Ramos (cell line): ENCODE data around the gene RIC3.

ENCODE experiments used
- in situ Hi-C: fragments of 300-500 bp; cut with MboI; formaldehyde crosslinking; loops from one replicate; pipeline ENCODE4 v1.14.3; 2022; ENCODE audit warnings: low sequenced_read_pairs; ENCODE audit not compliant: unreplicated experiment

RIC3 gene

DNA sequence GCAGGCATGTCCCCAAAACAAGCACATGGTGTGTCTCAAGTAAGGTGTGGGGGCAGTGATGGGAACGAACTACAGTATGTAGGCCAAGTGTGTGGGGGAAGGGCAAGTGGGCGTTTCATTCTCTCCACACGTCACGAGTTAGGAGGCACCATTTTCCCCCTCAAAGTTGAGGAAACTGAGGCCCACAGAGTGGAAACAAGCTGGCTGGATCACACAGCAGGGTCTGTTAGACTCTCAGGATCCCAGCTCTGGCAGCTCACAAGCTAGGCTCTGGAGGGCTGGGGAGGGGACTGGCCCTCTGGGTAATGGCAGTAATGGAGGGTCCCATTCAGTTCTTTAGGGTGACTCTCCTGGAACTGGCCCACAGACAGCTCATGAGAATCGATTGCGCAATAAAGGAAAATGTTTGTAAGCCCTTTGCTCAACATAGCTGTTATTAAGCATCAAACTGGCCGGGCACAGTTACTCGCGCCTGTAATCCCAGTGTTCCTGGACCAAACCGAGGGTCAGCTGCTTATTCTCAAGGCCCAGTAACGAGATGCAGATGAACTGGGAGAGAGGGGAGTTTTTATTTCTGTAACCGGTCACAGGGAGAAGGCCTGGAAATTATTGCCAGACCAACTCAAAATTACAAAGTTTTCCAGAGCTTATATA lies 111.9 kb downstream of the RIC3 start:
- in situ Hi-C loops, result no loop called here
